Adrenal gland (tissue), 5 donors: ENCODE data around the gene IPCEF1.

Experiments used
- CTCF ChIP-seq, 6 experiments: fragments of 450-650 bp in 4 of 6; fragments of 200-600 bp in 2 of 6; sonication (generic) in 1 of 6; IDR thresholded peaks; 1 replicate in 5 of 6; 2 replicates in 1 of 6; pipeline versions ENCODE4 v1.5.1 to v1.8.0; 2016 to 2021; ENCODE audit warnings: antibody characterized with exemption in 6 of 6, mild to moderate bottlenecking in 2 of 6, moderate library complexity in 1 of 6
- POLR2A ChIP-seq, 2 donors: fragments of 450-650 bp; IDR thresholded peaks; one replicate each; pipeline ENCODE4 v1.6.1; 2017; ENCODE audit warnings: antibody characterized with exemption in 2 of 2, mild to moderate bottlenecking in 2 of 2, moderate library complexity in 1 of 2
- donor health status: DM: no; HTN: no; CAD: no.

GRCh38 chr6:154406301-154406700, 49.7 kb upstream of the IPCEF1 start:
- TF ChIP-seq CTCF (IDR thresholded peaks at IDR 0.05) (no peak), POLR2A (IDR thresholded peaks at IDR 0.05) (no peak)
